Measurements from ENCODE around the gene RPS4Y1.

RPS4Y1 gene

DNA sequence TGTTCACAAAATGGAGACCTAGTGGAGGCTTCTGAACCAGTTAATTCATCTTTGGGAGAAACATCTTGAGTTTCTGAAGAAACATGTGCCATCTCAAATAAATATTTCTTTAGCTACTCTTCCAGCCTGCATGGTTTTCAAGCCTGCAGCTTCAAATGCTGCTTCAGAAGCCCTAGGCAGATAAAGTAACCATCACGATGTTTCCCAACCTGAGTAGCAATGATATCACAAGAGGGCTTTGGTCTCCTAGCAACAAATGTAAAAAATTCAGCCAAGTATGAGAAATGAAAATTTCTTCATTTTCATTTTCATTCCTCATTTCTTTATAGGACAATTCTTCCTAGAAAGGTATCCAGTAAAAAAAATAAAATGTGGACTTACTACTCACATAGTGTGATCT, 42.2 kb downstream of the RPS4Y1 start:
- no peak for DNase-seq (ENCODE audit: low spot score)

DNA sequence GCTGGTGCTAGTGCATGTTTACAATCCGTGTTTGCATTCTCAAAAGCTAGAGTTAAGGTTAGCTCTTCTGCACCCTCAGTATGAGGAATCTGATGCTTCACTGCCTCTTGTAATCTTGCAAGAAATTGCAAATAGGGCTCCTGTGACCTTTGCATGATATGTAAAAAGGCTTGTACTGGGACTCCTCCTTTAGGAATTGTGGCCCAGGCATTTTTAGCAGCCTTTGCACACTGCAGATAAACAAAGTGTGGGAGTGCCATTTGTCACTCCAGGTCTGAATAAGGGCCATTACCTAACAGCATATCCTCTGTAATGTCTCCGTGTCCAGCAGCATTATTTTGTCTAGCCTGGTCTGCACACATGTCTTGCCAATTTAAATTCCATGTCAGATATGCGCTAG, 44.5 kb downstream of the RPS4Y1 start:
- DNase-seq (ENCODE audit: low spot score) = no peak

DNA sequence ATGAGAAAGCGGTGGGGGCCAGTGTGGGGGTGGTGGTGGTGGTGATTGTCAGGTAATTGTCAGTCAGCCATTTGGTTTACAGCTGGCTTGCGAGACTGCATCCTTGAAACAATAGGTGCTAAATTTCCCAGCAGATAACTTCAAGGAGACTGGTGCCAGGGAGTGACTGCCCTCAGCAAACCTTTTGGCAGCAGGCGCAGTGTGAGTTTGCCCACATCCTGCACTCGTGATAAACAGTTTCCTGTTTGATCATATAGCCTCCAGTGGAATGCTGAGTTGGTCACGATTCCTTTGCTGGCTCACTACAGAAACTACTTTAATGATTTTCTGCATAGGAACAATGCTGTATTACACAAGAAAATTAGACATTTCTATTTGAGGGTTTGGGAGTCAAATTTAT, 46.0 kb downstream of the RPS4Y1 start:
- DNase-seq (ENCODE audit: low spot score) = no peak

DNA sequence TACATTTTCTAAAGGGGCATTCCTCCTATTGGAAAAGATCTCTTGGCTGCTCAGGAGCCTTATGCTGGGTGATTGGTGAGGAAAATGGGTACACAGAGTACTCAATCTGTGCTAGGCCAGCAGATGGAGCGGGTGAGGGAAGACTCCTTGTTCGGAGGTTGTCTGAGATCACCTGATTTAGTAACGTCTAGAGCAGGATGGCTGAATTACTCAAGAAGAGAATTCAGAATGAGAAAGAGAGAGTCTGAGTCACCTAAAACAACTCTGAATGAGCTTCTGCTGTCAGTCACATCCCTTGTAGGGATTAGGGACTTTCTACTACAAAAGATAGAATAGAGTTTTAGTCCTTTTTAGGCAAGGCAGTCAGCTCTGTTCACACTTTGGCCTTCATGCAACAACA, 46.6 kb downstream of the RPS4Y1 start:
- no peak for DNase-seq (ENCODE audit: low spot score)

DNA sequence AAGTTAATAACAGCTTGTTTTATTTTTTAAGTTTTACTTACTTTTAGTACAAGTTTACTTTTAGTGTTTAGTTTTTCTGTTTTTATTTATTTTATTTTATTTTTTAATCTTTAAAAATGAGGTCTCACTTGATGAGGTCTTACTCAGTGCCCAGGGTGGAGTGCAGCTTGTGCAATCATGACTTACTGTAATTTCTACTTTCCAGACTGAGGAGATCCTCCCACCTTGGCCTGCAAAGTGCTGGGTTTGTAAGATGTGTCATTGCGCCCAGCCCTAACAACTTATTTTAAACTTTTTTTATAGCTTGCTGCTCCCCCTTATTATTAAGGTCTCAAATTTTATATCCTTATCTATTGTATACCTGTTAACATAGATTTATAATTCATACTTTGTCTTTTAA, 52.1 kb downstream of the RPS4Y1 start:
- no peak for DNase-seq (ENCODE audit: low spot score)

DNA sequence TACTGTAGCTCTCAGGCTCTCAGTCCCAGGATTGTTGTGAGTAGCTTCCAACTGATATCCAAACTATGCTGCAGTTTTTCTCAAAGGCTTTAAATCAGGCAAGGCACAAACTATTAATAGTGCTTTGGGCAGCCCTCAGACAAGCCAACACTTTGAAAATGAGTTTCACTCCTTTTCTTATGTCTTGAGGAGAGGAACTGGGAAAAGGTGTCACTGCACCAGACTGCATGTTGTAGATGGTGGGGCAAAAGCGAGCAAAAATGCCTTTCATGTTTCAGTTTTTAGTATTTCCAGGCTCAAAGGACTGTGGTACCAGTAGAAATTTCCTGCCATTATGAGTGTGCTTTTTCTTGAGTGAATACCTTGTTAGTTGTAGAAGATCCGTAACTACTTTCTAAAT, 54.6 kb downstream of the RPS4Y1 start:
- no peak for DNase-seq (ENCODE audit: low spot score)

DNA sequence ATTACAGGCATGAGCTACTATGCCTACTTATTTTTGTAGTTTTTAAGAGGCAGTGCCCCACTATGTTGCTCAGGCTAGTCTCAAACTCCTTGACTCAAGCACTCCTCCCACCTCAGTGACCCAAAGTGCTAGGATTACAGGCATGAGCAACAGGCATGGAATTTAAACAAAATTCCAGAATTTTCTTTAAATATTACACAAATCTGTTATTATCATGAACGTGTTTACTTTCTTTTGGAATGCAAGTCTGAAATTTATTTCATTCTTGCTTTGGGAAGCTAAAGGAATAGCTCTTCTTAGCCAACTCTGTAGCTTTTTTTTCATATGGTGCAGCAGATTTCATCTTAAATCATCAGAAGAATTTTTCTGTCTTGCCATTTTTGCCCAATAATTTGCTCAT, 66.0 kb downstream of the RPS4Y1 start:
- no peak for DNase-seq (ENCODE audit: low spot score)

DNA sequence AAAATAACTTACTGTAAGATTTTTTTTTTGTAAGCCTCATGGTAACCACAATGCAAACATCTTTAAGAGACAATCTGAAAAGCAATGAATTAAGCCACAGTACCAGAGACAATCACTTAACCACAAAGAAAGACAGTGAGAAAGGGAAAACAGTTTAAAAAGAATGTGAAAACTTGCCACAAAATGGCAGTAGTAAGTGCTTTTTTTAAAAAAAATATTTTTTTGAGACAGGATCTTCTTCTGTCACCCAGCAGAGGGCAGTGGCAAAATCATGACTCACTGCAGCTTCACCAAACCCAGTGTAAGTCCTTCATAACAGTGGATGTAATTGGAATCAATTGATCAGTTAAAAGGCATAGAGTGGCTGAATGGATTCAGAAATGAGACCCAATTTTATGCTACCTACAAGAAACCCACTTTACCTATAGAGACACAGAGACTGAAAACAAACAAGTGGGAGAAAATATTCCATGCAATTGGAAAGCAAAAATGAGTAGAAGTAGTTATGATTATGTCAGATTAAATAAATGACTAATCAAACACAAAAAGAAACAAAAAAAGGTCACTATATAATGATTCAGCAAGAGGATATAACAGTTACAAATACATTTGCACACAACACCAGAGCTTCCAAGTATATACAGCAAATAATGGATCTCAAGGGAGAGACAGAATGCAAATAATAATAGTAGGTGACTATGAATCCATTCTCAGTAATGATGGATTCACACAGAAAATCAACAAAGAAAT, 71.8 kb downstream of the RPS4Y1 start:
- DNase-seq (ENCODE audit: low spot score) = no peak

All from pons (tissue), 1 donor.